Hematopoietic multipotent progenitor cell treated with erythropoietin and hydrocortisone succinate and interleukin-3 and kit ligand, for 8 days (in vitro differentiated cells): Measurements from ENCODE around the gene CHN2.
"Not testable (repeated sequence)": the region's sequence is repeated elsewhere in the genome, so short reads cannot be mapped to it uniquely, and the experiment has no call there.

ENCODE experiments used
- DNase-seq: peaks from one replicate; pipeline ENCODE4 v3.0.0-alpha.2; 2015

The CHN2 gene

DNA sequence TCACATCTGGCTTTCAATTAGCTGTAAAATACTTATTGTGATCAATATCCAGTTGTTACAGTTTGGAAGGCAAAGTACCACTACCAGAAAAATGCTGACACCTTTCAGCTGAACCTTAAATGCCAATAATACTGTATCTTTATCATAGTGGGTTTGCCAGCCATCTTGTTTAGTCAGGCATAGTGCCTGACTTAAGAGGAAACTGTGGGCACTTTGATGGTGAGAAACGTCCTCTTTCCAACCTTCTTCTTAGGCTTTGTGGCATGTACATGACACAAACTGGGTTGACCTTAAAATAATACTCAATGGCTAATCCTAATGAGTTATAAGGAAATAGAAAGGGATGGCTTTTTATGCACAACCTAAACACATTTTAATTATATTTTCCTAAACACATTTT, 316.8 kb downstream of the CHN2 start:
- DNase-seq, result no peak

DNA sequence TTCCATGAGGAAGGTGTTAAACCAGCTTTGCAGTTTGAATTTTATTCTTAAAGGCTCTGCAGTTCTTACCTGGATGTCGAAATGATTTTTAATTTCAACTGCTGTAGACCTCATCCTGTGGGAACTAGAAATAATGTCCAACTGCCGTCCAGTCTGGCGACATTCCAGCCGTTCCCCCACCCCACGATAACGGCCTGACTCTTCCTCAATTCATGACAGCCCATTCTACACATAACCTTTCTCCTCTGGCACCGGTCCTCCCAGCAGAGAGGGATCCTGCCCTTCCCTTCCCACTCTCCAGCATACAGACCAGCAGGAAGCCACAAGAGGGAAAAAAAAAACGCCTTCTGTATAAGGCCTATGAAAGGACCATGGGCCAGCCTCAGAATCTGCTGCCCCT, 317.3 kb downstream of the CHN2 start:
- no peak for DNase-seq

GRCh38 chr7:29516491-29516890, 321.9 kb downstream of the CHN2 start:
- no peak for DNase-seq

GRCh38 chr7:29518616-29519015, 324.0 kb downstream of the CHN2 start:
- no peak for DNase-seq

GRCh38 chr7:29523728-29524127, 329.2 kb downstream of the CHN2 start:
- no peak for DNase-seq

GRCh38 chr7:29527505-29528108, 333.0 kb downstream of the CHN2 start:
- no peak for DNase-seq

- not testable (repeated sequence) for DNase-seq
Measured at GRCh38 chr7:29528526-29528925, 334.0 kb downstream of the CHN2 start.
